Heart left ventricle (tissue), 16 donors: ENCODE measurements around the gene NCSTN. TPM values are rescaled to one million over a fixed set of nuclear protein-coding genes. Genes with fewer than 3 reads are reported as not detected.

Experiments used
- ATAC-seq, 4 donors: fragments of 200-7000 bp; cut with Tn5 transposase; one replicate each; pipeline ENCODE4 v1.9.1; 2020 to 2022; ENCODE audit warnings: moderate library complexity in 4 of 4, mild to moderate bottlenecking in 3 of 4, moderate number of reproducible peaks in 1 of 4
- DNase-seq, 5 donors: peaks; one replicate each; pipeline ENCODE4 v3.0.0-alpha.2; 2020
- H3K27ac ChIP-seq, 12 donors: fragments of 200-600 bp; sonication (generic) in 4 of 12; one replicate each; pipeline versions ENCODE4 v1.5.0 to v1.8.0; 2016 to 2022; ENCODE audit warnings: mild to moderate bottlenecking in 2 of 12
- H3K27me3 ChIP-seq, 9 donors: fragments of 200-600 bp; sonication (generic) in 2 of 9; one replicate each; pipeline versions ENCODE4 v1.5.1 to v1.8.0; 2016 to 2022; ENCODE audit warnings: mild to moderate bottlenecking in 3 of 9
- H3K36me3 ChIP-seq, 9 donors: fragments of 200-600 bp; sonication (generic) in 2 of 9; one replicate each; pipeline versions ENCODE4 v1.5.0 to v1.8.0; 2018 to 2022; ENCODE audit warnings: mild to moderate bottlenecking in 2 of 9
- H3K4me1 ChIP-seq, 12 donors: fragments of 200-600 bp; sonication (generic) in 4 of 12; one replicate each; pipeline versions ENCODE4 v1.5.0 to v1.8.0; 2016 to 2022; ENCODE audit warnings: mild to moderate bottlenecking in 3 of 12
- H3K4me3 ChIP-seq, 12 donors: fragments of 200-600 bp; sonication (generic) in 4 of 12; one replicate each; pipeline versions ENCODE4 v1.5.0 to v1.8.0; 2017 to 2022; ENCODE audit warnings: mild to moderate bottlenecking in 9 of 12, moderate library complexity in 4 of 12
- H3K9me3 ChIP-seq, 12 donors: fragments of 200-600 bp; sonication (generic) in 4 of 12; one replicate each; pipeline versions ENCODE4 v1.5.0 to v1.8.0; 2016 to 2022; ENCODE audit warnings: mild to moderate bottlenecking in 1 of 12
- POLR2A ChIP-seq, 2 donors: fragments of 450-650 bp; IDR thresholded peaks; one replicate each; pipeline ENCODE4 v1.6.1; 2017; ENCODE audit warnings: antibody characterized with exemption in 2 of 2, mild to moderate bottlenecking in 2 of 2, moderate library complexity in 2 of 2
- WGBS, 4 donors: extraction: QIAGEN DNeasy Blood & Tissue Kit in 2 of 4; methylation state at CpG; one replicate each; pipeline versions ENCODE4 v1.1.5 to v1.1.7; 2013 to 2018; 5-methylcytosine and 5-hydroxymethylcytosine counted together
- intact Hi-C, 10 donors: fragments of 100-400 bp; cut with DNase I; formaldehyde crosslinking; loops; one replicate each; pipeline versions ENCODE4 v1.11.1 to v1.14.2; 2022
- polyA plus RNA-seq, 2 donors: library from polyadenylated mRNA; stranded (reverse); fragments of 200-250 nt; gene quantifications; one replicate each; pipeline ENCODE4 v1.2.3, GENCODE V29; 2013
- total RNA-seq, 9 donors: library from RNA; depleted of rRNA in 2 of 9; stranded (reverse); fragments of >200 nt in 2 of 9; fragmentation: NEBNext Ultra II Directional in 3 of 9; extraction: Animal tissue kit (Norgen Biotek cat#: 25700) in 3 of 9; gene quantifications; one replicate each; pipeline versions ENCODE4 v1.1.0 to v1.2.4, GENCODE V29; 2016 to 2023
- TF ChIP-seq, protein P1 (sequence below), 12 donors: fragments of 200-600 bp; sonication (generic) in 4 of 12; IDR thresholded peaks; one replicate each; pipeline versions ENCODE4 v1.5.0 to v1.8.0; 2018 to 2022; ENCODE audit warnings: antibody characterized with exemption in 12 of 12, mild to moderate bottlenecking in 5 of 12
- donor health status: ischemic (EF 13 %, LVEDD 7.1; RV severe dilation, severe dysfunction).
- donor health status: healthy with polysubstance abuse.
- donor health status: DM: no; HTN: yes; CAD: no.
- donor health status: DM: no; HTN: no; CAD: no.
- donor health status: ischemic (EF 25% LVEDD 6.9; RV normal size, moderate dysfunction).
- donor health status: ischemic (EF 25% LVEDD 5.7; RV mildly dilated, moderate dysfunction).
- donor health status: healthy.
- donor health status: DM: yes; HTN: yes; CAD: no.
- donor health status: ischemic (EF 35%, LVEDD 5.7; RV mildly dilated, moderate dysfunction).
- donor health status: nonischemic (EF 11% LVEDD 7.7; RV severe dilation, severe dysfunction).
- donor health status: DM: yes; HTN: yes; CAD: no.
- donor health status: PGD.
- donor health status: ischemic (EF 29% LVEDD 5.4; RV normal size, mild dysfunction).
- donor health status: nonischemic (EF 23%, LVEDD 6.1; RV moderate dilation, normal function).

The NCSTN gene
- total and polyA plus RNA-seq, 11 donors: 47.3 to 101 (median 70.8) TPM

DNA sequence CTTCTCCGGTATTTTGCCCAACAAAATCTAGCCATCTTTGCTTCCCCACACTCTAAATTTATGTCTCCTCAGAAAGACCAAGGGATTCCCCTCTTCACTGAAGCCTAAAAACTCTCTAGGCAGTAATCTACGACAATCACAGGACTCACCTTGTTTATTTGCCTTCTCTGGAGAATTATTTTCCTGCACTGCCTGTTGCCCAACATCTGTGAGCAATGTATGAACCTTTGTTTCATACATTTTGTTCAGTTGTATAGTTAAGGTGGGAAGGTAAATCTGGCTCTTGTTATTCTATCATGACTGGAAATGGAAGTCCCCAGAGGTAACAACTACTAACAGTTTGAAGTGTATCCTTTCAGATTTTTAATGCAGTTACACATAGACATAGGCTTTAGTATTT is 2.3 kb upstream of the NCSTN start:
- peaks cover 0 to 68% (median 30%) of the 10 kb centered on the region in 12 donors for H3K4me1 ChIP-seq
- WGBS, 4 donors: 49 to 61% (median 59%) methylated on average over 2 of the region's 2 CpGs
- TF ChIP-seq POLR2A (IDR thresholded peaks at IDR 0.05): no peak
- TF ChIP-seq, protein P1, sequence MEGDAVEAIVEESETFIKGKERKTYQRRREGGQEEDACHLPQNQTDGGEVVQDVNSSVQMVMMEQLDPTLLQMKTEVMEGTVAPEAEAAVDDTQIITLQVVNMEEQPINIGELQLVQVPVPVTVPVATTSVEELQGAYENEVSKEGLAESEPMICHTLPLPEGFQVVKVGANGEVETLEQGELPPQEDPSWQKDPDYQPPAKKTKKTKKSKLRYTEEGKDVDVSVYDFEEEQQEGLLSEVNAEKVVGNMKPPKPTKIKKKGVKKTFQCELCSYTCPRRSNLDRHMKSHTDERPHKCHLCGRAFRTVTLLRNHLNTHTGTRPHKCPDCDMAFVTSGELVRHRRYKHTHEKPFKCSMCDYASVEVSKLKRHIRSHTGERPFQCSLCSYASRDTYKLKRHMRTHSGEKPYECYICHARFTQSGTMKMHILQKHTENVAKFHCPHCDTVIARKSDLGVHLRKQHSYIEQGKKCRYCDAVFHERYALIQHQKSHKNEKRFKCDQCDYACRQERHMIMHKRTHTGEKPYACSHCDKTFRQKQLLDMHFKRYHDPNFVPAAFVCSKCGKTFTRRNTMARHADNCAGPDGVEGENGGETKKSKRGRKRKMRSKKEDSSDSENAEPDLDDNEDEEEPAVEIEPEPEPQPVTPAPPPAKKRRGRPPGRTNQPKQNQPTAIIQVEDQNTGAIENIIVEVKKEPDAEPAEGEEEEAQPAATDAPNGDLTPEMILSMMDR (IDR thresholded peaks at IDR 0.05): no peak
- H3K27me3 ChIP-seq: no peaks in the 10 kb centered on the region
- H3K9me3 ChIP-seq: no peaks in the 10 kb centered on the region
- H3K4me3 ChIP-seq: peak overlapping the region in 3 of 12 donors; percentile 78 to 93 (median 85)
- ATAC-seq (no peak), DNase-seq (no peak)
- intact Hi-C loops: loop anchor here in 1 of 10 donors (5.0 kb wide), 1 partner anchor 54 kb away; the partner anchor contains the start of gene PEX19
- H3K36me3 ChIP-seq: peaks cover 0 to 57% (median 48%) of the 10 kb centered on the region in 9 donors
- no peak overlapping the region for H3K27ac ChIP-seq

DNA sequence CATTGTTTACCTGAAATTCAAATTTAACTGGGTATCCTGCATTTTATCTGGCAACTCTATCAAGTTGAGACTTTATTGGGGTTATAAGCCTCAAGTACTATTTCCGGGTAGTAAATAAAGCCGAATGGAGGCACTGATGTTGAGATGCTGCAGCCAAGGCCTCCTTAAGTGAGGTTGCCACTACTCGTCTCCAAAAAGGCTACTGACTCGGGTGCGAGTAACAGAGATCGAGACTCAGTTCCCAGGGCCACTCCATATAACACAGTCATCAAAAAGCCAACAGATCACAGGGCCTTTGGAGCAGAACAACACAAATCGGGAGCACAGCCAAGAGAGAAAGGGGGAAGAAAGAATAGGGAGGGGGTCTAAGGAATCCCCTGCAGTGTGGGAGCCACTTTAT is 657 bp upstream of the NCSTN start:
- Histone ChIP-seq H3K27ac (peak overlapping the region; percentile 79 to 94 (median 90)), H3K4me3 (peak overlapping the region; percentile 73 to 97 (median 88)), H3K4me1 (peaks cover 0 to 78% (median 30%) of the 10 kb centered on the region in 12 donors), H3K9me3 (no peaks in the 10 kb centered on the region), H3K27me3 (no peaks in the 10 kb centered on the region), H3K36me3 (peaks cover 0 to 56% (median 42%) of the 10 kb centered on the region in 9 donors)
- ATAC-seq (peak in 3 of 4 donors; percentile 1 to 15 (median 13)), DNase-seq (no peak)
- TF ChIP-seq, protein P1 (IDR thresholded peaks at IDR 0.05): no peak
- no peak for TF ChIP-seq POLR2A (IDR thresholded peaks at IDR 0.05)
- intact Hi-C loops: loop anchor here in 1 of 10 donors (5.0 kb wide), 1 partner anchor 55 kb away; the partner anchor contains the start of gene PEX19
- WGBS, 4 donors: 0 to 1% (median 1%) methylated on average over 7 of the region's 7 CpGs

DNA sequence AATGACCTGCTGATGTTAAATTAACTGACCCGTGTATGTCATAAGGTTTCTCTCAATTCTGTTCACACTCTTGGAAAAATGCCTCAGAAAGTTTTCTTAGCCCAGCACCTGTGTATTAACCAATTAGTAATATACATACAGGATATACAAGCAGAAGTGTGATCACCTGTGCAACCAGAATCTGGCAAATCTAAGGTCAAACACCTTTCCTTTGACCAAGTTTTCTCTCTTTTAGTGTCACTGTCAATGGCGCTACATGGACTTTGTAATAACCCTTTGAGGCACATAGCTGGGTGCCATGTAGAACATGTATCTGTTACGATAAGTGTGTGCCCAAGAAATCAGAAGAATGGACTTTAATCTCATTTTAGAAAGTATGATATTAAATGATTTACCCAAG is 1.1 kb downstream of the NCSTN start:
- Histone ChIP-seq H3K9me3 (no peaks in the 10 kb centered on the region), H3K27me3 (no peaks in the 10 kb centered on the region), H3K36me3 (peaks cover 0 to 54% (median 40%) of the 10 kb centered on the region in 9 donors), H3K4me3 (peak overlapping the region in 11 of 12 donors; percentile 78 to 97 (median 91)), H3K4me1 (peaks cover 0 to 61% (median 30%) of the 10 kb centered on the region in 12 donors), H3K27ac (peak overlapping the region in 3 of 12 donors; percentile 93 to 94 (median 93))
- no peak for DNase-seq
- no peak for TF ChIP-seq POLR2A (IDR thresholded peaks at IDR 0.05)
- TF ChIP-seq, protein P1 (IDR thresholded peaks at IDR 0.05): no peak
- ATAC-seq: no peak
- WGBS, 4 donors: 81 to 85% (median 84%) methylated on average over 3 of the region's 3 CpGs
- intact Hi-C loops: loop anchor here in 1 of 10 donors (5.0 kb wide), 1 partner anchor 57 kb away; the partner anchor contains the start of gene PEX19

DNA sequence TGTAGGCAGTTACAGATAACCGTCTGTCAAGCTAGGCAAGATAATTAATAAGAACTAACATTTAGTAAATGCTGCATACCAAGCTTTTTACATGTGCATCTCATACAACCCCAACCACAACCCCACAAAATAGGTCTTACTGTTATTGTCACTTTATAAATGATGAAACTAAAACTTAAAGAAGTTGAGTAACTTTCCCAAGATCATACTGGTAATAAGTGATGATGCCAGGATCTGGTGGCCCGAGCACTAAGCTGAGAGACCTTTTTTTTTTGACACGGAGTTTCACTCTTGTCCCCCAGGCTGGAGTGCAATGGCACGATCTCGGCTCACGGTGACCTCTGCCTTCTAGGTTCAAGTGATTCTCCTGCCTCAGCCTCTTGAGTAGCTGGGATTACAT is 1.8 kb downstream of the NCSTN start:
- TF ChIP-seq POLR2A (IDR thresholded peaks at IDR 0.05): no peak
- TF ChIP-seq, protein P1 (IDR thresholded peaks at IDR 0.05): no peak
- DNase-seq (no peak), ATAC-seq (no peak)
- H3K4me3 ChIP-seq: no peak overlapping the region
- no peaks in the 10 kb centered on the region for H3K9me3 ChIP-seq
- H3K27me3 ChIP-seq: no peaks in the 10 kb centered on the region
- peaks cover 0 to 54% (median 40%) of the 10 kb centered on the region in 9 donors for H3K36me3 ChIP-seq
- 90 to 95% (median 94%) methylated on average over 6 of the region's 6 CpGs for WGBS, 4 donors
- peaks cover 0 to 54% (median 29%) of the 10 kb centered on the region in 12 donors for H3K4me1 ChIP-seq
- intact Hi-C loops: loop anchor here in 1 of 10 donors (5.0 kb wide), 1 partner anchor 58 kb away; the partner anchor contains the start of gene PEX19
- H3K27ac ChIP-seq: no peak overlapping the region
